HUDEP-2 (cell line): ENCODE data around the gene GPRASP1.

Experiments
- DNase-seq, 76 experiments: peaks; one replicate each; lab custom pipeline; 2025; ENCODE audit not compliant: unreplicated experiment in 76 of 76; lab: John Stamatoyannopoulos, UW

The GPRASP1 gene

DNA sequence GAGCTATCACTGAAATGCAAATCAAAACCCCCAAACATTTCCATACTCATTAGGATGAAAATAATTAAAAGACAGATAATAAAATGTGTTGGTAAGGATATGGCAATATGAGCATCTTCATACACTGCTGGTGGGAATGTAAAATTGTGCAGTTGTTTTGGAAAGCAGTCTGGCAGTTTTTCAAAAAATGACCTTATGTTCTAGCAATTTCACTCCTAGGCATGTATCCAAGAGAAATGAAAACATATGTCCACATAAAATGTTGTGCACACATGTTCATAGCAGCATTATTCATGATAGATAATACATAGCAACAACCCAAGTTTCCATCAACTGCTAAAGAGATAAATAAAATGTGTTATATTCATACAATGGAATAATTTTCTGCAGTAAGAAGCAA lies 46.2 kb downstream of the GPRASP1 start:
- no peak for DNase-seq
